CD4-positive, alpha-beta memory T cell (primary cell): ENCODE measurements around the gene SNORC. TPM values are rescaled to one million over a fixed set of nuclear protein-coding genes. Genes with fewer than 3 reads are reported as not detected.
"Not testable (repeated sequence)": the region's sequence is repeated elsewhere in the genome, so short reads cannot be mapped to it uniquely, and the experiment has no call there.

Experiments
- CTCF ChIA-PET: fragments of 350-600 bp; sonication (Branson Sonifier 250); formaldehyde crosslinking; loops from one replicate; lab custom pipeline; 2021; ENCODE audit warnings: inconsistent platforms; ENCODE audit not compliant: partially characterized antibody; lab: Charles Lee
- POLR2A ChIA-PET: fragments of 350-600 bp; sonication (Branson Sonifier 250); formaldehyde crosslinking; loops from one replicate; lab custom pipeline; 2021; ENCODE audit not compliant: partially characterized antibody; lab: Charles Lee
- DNase-seq, 5 donors: peaks; one replicate each; pipeline versions ENCODE4 v3.0.0 to v3.0.0-alpha.2; 2020 to 2022; ENCODE audit warnings: mixed read lengths in 1 of 5
- H3K27ac ChIP-seq: one replicate; pipeline ENCODE4 v1.7.0; 2013; ENCODE audit warnings: low read depth, low read length
- H3K27me3 ChIP-seq: 2 replicates; pipeline ENCODE4 v1.7.0; 2013; ENCODE audit warnings: mild to moderate bottlenecking, low read length, moderate library complexity; ENCODE audit not compliant: insufficient read depth
- H3K36me3 ChIP-seq: 2 replicates; pipeline ENCODE4 v1.7.0; 2013; ENCODE audit warnings: mild to moderate bottlenecking, low read length, moderate library complexity; ENCODE audit not compliant: insufficient read depth
- H3K4me1 ChIP-seq: 2 replicates; pipeline ENCODE4 v1.7.0; 2013; ENCODE audit warnings: mild to moderate bottlenecking, low read length, moderate library complexity; ENCODE audit not compliant: insufficient read depth
- H3K4me3 ChIP-seq, 2 donors: one replicate each; pipeline ENCODE4 v1.7.0; 2013; ENCODE audit warnings: low read length in 2 of 2, mild to moderate bottlenecking in 1 of 2
- H3K9me3 ChIP-seq, 2 donors: one replicate each; pipeline ENCODE4 v1.7.0; 2013; ENCODE audit warnings: low read length in 2 of 2, control low read depth in 1 of 2; ENCODE audit not compliant: control insufficient read depth in 1 of 2
- H3K27ac Mint-ChIP-seq, 7 donors: one replicate each; pipeline ENCODE4 v1.8.0; 2020 to 2021; ENCODE audit warnings: mixed read lengths in 7 of 7, mild to moderate bottlenecking in 6 of 7, inconsistent platforms in 3 of 7, moderate library complexity in 3 of 7
- H3K27me3 Mint-ChIP-seq, 2 donors: one replicate each; pipeline ENCODE4 v1.8.0; 2020 to 2021; ENCODE audit warnings: mixed read lengths in 2 of 2
- H3K36me3 Mint-ChIP-seq, 2 donors: one replicate each; pipeline ENCODE4 v1.8.0; 2020 to 2021; ENCODE audit warnings: mixed read lengths in 2 of 2, inconsistent platforms in 1 of 2, mild to moderate bottlenecking in 1 of 2
- H3K4me1 Mint-ChIP-seq, 4 donors: one replicate each; pipeline ENCODE4 v1.8.0; 2020 to 2021; ENCODE audit warnings: mixed read lengths in 4 of 4, mild to moderate bottlenecking in 1 of 4
- H3K4me3 Mint-ChIP-seq, 8 donors: one replicate each; pipeline ENCODE4 v1.8.0; 2020 to 2021; ENCODE audit warnings: mixed read lengths in 8 of 8, mild to moderate bottlenecking in 7 of 8, moderate library complexity in 6 of 8, inconsistent platforms in 3 of 8
- H3K9me3 Mint-ChIP-seq, 8 donors: one replicate each; pipeline ENCODE4 v1.8.0; 2020 to 2021; ENCODE audit warnings: mixed read lengths in 8 of 8, mild to moderate bottlenecking in 5 of 8, inconsistent platforms in 3 of 8, moderate library complexity in 1 of 8
- intact Hi-C: fragments of 100-400 bp; cut with micrococcal nuclease; formaldehyde crosslinking; loops from one replicate; pipeline ENCODE4 v1.15.1; 2023
- polyA plus RNA-seq, 2 donors: library from polyadenylated mRNA; unstranded; fragments of 300-500 nt; fragmentation: Illumina TruSeq; gene quantifications; one replicate each; pipeline ENCODE4 v1.2.3, GENCODE V29; 2021
- total RNA-seq, 2 experiments: library from RNA; stranded (reverse); gene quantifications; one replicate each; pipeline ENCODE4 v1.2.3, GENCODE V29; 2021

Gene SNORC
- total and polyA plus RNA-seq, 4 experiments from 2014 or later: 0.14 to 1.5 (median 1.4) TPM; not detected in 1

GRCh38 chr2:232898592-232899543 lies 28.8 kb downstream of the SNORC start:
- H3K9me3 ChIP-seq: no peaks in the 10 kb centered on the region
- POLR2A ChIA-PET: no interaction called here
- no peaks in the 10 kb centered on the region for H3K27me3 ChIP-seq

GRCh38 chr2:232900811-232901735 lies 31.0 kb downstream of the SNORC start:
- Histone ChIP-seq H3K27me3 (no peaks in the 10 kb centered on the region), H3K4me1 (no peaks in the 10 kb centered on the region), H3K9me3 (no peaks in the 10 kb centered on the region), H3K36me3 (no peaks in the 10 kb centered on the region), H3K27ac (no peak overlapping the region), H3K4me3 (no peak overlapping the region)
- Mint-ChIP-seq H3K4me1 (no peaks in the 10 kb centered on the region), H3K27ac (no peak overlapping the region), H3K9me3 (no peaks in the 10 kb centered on the region), H3K36me3 (no peaks in the 10 kb centered on the region), H3K27me3 (peaks cover 0 to under 1% of the 10 kb centered on the region in 2 donors), H3K4me3 (no peak overlapping the region)
- ChIA-PET POLR2A (no interaction called here), CTCF (no interaction called here)
- intact Hi-C loops: no loop called here
- no peak for DNase-seq

More at GRCh38 chr2:232898592-232899543, 28.8 kb downstream of the SNORC start:
- no peak for DNase-seq
- no peaks in the 10 kb centered on the region for H3K4me1 ChIP-seq
- H3K27ac ChIP-seq: no peak overlapping the region
- Mint-ChIP-seq H3K27me3 (peaks cover 0 to 3% of the 10 kb centered on the region in 2 donors), H3K27ac (no peak overlapping the region), H3K9me3 (no peaks in the 10 kb centered on the region), H3K36me3 (no peaks in the 10 kb centered on the region), H3K4me3 (no peak overlapping the region), H3K4me1 (no peaks in the 10 kb centered on the region)
- H3K36me3 ChIP-seq: no peaks in the 10 kb centered on the region
- intact Hi-C loops: no loop called here
- no peak overlapping the region for H3K4me3 ChIP-seq
- CTCF ChIA-PET: no interaction called here

GRCh38 chr2:232901736-232902578 lies 31.9 kb downstream of the SNORC start:
- no peaks in the 10 kb centered on the region for H3K27me3 Mint-ChIP-seq
- intact Hi-C loops: no loop called here

GRCh38 chr2:232903989-232904388 lies 33.9 kb downstream of the SNORC start:
- intact Hi-C loops: no loop called here
- CTCF ChIA-PET: no interaction called here
- H3K27me3 ChIP-seq: no peaks in the 10 kb centered on the region
- no peaks in the 10 kb centered on the region for H3K36me3 Mint-ChIP-seq
- H3K27ac Mint-ChIP-seq: no peak overlapping the region
- no peaks in the 10 kb centered on the region for H3K9me3 ChIP-seq
- no peak for DNase-seq
- H3K4me1 ChIP-seq: no peaks in the 10 kb centered on the region
- H3K27me3 Mint-ChIP-seq: no peaks in the 10 kb centered on the region
- no peaks in the 10 kb centered on the region for H3K9me3 Mint-ChIP-seq
- no peaks in the 10 kb centered on the region for H3K36me3 ChIP-seq
- H3K4me3 ChIP-seq: no peak overlapping the region
- H3K4me3 Mint-ChIP-seq: no peak overlapping the region
- POLR2A ChIA-PET: no interaction called here
- H3K27ac ChIP-seq: no peak overlapping the region
- no peaks in the 10 kb centered on the region for H3K4me1 Mint-ChIP-seq

More at GRCh38 chr2:232901736-232902578, 31.9 kb downstream of the SNORC start:
- Mint-ChIP-seq H3K27ac (no peak overlapping the region), H3K4me1 (no peaks in the 10 kb centered on the region), H3K36me3 (no peaks in the 10 kb centered on the region), H3K4me3 (no peak overlapping the region), H3K9me3 (no peaks in the 10 kb centered on the region)
- H3K4me3 ChIP-seq: no peak overlapping the region
- H3K4me1 ChIP-seq: no peaks in the 10 kb centered on the region
- POLR2A ChIA-PET: no interaction called here
- CTCF ChIA-PET: no interaction called here
- no peaks in the 10 kb centered on the region for H3K36me3 ChIP-seq
- H3K27me3 ChIP-seq: no peaks in the 10 kb centered on the region
- no peaks in the 10 kb centered on the region for H3K9me3 ChIP-seq
- H3K27ac ChIP-seq: no peak overlapping the region
- DNase-seq: no peak

- H3K4me1 Mint-ChIP-seq, H3K4me3 ChIP-seq, POLR2A ChIA-PET, H3K4me3 Mint-ChIP-seq, H3K9me3 ChIP-seq, H3K36me3 Mint-ChIP-seq, H3K27me3 ChIP-seq, intact Hi-C loops, H3K4me1 ChIP-seq, H3K27ac ChIP-seq, DNase-seq, H3K36me3 ChIP-seq, CTCF ChIA-PET, H3K27ac Mint-ChIP-seq: not testable (repeated sequence)
- Mint-ChIP-seq H3K27me3 (peaks cover 13 to 18% of the 10 kb centered on the region in 2 donors), H3K9me3 (peaks cover 5 to 23% (median 14%) of the 10 kb centered on the region in 8 donors)
Observed at GRCh38 chr2:232906867-232907717, 37.0 kb downstream of the SNORC start.

GRCh38 chr2:232907718-232908085 lies 37.6 kb downstream of the SNORC start:
- H3K27ac ChIP-seq, H3K9me3 ChIP-seq, H3K27ac Mint-ChIP-seq, H3K4me1 Mint-ChIP-seq, intact Hi-C loops, H3K27me3 ChIP-seq, CTCF ChIA-PET, DNase-seq, POLR2A ChIA-PET, H3K36me3 Mint-ChIP-seq, H3K4me3 Mint-ChIP-seq, H3K36me3 ChIP-seq, H3K4me3 ChIP-seq, H3K4me1 ChIP-seq: not testable (repeated sequence)
- H3K9me3 Mint-ChIP-seq: peaks cover 6 to 29% (median 19%) of the 10 kb centered on the region in 8 donors
- H3K27me3 Mint-ChIP-seq: peaks cover 13 to 18% of the 10 kb centered on the region in 2 donors
